NCI-H226 (cell line): ENCODE data around the gene AZU1.

Experiments
- DNase-seq: peaks from one replicate; pipeline ENCODE4 v3.0.0-alpha.2; 2015

AZU1 gene

DNA sequence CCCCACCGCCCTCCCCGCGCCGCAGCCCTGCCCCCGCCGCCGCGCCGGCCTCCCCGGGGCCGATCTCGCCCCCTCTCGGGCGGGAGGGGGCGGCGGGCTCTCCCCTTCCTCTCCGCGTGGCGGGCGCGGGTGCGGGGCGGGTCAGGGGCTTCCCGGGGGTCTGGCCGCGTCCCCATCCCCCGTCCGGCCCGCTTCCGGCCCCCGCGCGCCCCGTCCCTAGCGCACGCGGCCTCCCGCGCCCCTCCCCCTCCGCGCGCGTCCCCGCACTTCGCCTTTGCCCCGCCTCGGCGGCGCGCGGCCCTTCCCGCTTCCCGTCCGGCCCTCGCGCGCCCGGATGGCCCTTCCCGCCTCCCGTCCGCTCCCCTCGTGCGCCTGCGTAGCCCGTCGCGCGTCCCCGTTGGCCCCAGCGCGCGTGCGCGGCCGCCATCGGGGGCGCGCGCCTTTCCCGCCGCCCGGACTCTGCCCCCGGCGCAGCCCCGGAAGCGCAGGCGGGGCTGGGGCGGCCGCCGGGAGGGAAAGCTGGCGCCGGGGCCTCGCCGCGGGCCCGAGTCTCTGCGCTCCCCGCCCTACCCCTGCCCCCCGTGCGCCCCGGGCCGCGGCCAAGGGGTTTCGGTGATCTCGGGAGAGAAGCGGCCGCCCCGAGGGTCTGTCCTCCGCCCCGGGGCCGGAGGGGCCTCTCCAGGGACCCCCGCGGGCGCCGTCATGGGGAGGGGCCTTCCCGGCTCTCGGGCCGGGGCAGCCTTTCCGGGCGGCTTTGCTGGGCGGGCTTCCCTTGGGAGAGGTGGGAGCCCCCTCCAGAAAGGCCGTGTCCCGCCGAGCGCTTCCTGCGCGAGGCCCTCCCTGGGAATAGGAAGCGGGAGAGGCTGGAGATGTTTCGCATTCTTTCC is 29.9 kb upstream of the AZU1 start:
- DNase-seq: peak; percentile 89

DNA sequence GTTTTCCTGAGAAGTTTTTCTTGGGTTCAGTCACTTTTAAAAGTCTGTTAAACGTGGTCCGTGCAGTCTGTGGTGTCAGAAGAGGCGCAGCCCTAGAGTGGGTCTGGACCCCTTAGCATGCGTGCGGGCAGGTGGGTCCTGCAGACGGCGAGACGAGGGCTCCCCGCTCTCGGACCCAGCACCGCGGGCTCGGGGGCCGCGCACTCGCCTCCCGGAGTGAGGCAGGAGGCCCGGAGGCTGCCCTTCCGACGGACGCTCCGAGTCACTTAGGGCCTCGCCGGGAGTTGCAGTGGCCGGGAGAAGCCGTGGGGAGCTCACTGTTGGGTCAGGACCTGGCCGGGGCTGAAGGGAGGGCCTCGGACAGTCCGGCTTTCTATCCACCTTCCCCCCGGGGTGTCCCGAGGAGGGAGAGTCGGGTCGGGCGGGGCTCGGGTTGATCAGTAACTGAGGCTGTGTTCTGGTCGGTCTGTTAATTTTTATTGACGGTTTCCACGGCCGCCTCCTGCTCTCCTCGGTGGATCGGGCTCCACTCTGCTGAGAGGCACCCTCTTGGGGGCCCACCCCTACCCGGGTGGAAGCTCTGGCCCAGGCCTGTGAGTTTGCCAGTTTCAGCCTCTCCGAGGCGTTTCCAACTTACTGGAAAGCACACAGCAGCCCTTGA is 29.1 kb upstream of the AZU1 start:
- no peak for DNase-seq

GRCh38 chr19:799076-799881 is 28.4 kb upstream of the AZU1 start:
- DNase-seq: no peak

DNA sequence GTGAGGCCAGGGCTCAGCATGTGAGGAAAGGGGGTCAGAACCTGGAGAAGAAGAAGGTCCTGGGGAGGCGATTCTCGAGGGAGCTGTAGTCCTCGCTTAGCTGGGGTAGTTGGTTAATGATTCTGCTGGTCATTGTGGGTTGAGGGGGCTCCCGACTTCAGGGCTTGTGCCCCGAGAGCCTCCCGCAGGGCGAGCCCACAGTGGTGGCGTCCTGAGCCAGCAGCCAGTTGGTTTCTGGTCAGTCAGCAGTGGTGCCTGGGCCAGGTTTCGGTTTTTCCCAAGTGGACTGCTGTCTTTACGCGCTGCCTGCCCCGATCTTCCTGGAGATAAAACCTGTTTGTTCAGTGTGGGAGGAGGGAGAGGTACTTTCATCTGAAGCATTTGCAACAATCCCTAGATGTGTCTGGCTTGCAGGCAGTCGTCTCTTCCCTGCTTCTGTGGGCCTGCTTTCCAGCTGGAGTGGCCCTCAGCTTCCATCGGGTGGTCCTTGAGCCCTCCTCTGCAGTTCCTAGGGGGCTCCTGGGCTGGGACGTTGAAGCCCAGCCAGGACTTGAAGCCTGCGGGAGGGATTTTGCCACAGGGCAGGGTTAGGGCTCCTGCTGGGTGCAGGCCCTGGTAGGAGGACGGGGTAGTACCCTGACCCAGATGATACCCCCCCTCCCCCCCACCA is 27.1 kb upstream of the AZU1 start:
- no peak for DNase-seq

DNA sequence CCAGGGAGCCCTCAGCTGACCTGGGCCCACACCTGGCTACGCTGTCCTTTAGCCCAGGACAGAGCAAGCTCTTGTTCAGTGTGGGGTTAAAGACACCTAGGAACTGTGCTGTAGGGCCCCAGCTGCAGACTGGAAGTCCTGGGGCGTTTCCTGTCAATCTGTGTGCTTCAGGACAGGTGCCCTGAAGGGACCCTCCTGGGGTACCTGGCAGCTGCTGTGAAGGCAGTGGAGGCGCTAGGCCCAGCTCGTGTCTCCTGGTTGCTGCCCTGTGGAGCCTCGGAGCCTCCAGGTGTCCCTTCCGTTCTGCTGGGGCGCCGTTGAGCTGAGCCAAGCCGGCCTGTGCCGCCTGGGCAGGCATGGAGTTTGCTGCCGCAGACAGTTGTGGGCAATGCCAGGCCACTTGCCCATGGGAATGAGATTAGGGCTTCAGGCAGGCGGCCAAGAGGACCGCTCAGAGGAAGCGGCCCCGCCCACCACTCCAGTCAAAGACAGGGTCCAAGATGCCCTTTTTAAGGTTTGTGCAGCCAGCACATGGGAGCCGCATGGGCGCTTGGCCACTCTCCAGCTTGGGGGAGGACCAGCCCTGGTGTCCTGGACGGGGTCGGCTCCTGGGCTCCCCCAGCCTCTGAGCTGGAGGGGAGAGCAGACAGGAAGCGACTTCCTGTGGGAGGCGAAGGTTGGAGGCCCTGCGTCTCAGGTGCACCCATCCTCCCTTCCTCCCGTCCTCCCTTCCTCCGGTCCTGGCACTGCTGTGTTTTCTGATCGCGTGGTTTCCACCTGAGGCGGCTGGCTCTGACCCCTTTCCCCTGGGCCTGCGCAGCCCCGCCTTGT is 26.4 kb upstream of the AZU1 start:
- peak; percentile 86 for DNase-seq

DNA sequence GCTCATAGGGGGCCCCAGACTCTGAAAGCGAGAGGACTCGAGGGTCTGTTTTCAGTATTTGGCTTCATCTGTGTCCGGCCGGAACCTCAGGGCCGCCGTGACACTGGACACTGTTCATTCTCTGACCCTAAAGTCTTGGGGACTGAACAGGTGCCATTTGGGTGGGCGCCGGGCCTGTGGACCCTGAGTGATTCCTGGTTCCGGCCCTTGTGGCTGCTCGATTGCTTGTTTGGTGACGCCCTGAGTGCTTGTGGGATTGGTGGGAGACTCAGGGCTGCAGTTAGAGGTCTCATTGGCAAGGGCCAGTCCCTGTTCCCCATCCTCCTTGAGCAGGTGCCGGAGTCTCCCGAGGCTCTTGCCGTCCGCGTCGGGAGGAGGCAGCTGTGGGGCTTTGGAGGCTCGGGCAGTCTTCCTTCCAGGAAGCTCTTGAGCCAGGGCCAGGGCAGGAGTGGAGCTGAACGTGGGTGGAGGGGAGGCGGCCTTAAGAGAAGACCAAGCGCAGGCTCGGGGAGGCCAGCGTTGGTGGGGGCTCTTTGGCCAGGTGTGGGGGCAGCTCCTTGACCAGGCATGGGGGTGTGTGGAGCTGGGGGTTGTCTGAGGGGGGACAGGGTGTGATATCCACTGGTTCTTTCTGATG is 25.7 kb upstream of the AZU1 start:
- DNase-seq: peak; percentile 34

GRCh38 chr19:802498-803098 is 25.0 kb upstream of the AZU1 start:
- no peak for DNase-seq

GRCh38 chr19:803099-803561 is 24.5 kb upstream of the AZU1 start:
- DNase-seq: no peak

DNA sequence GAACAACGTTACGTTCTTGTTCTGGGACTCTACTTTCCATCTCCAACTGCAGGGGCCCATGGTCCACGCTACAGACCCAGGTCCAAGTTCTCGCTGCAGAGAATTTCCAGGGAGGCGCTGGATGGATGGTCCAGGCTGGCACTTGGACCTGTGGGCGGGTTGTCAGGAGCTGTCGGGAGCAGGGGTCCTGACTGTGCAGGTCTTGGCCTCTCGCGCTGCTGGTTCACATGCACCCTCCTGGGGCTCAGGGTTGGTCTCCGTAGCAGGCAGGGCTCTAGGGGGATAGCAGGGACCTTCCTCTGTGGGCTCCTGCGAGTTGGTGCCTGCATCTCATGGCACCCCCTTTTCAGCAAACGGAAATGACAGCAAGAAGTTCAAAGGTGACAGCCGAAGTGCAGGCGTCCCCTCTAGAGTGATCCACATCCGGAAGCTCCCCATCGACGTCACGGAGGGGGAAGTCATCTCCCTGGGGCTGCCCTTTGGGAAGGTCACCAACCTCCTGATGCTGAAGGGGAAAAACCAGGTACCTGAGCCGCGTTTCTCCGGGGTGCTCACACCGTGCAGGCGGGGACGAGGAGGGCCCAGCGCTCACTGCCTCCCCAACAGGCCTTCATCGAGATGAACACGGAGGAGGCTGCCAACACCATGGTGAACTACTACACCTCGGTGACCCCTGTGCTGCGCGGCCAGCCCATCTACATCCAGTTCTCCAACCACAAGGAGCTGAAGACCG is 23.8 kb upstream of the AZU1 start:
- DNase-seq: no peak

DNA sequence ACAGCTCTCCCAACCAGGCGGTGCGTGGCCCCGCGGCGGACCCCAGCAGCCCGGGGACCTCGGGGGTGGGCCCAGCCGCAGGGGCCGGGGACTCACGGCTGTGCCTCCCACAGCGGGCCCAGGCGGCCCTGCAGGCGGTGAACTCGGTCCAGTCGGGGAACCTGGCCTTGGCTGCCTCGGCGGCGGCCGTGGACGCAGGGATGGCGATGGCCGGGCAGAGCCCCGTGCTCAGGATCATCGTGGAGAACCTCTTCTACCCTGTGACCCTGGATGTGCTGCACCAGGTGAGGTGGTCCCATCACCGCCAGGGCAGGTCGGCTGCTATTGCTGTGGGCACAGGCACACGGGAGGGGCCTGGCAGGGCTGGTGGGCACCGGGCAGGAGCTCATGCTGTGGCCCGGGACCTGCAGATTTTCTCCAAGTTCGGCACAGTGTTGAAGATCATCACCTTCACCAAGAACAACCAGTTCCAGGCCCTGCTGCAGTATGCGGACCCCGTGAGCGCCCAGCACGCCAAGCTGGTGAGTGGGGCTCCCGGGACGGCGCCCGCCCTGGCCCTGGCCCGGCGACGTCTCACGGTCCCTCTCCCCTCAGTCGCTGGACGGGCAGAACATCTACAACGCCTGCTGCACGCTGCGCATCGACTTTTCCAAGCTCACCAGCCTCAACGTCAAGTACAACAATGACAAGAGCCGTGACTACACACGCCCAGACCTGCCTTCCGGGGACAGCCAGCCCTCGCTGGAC is 23.0 kb upstream of the AZU1 start:
- DNase-seq: no peak

- DNase-seq: no peak
These were observed 22.5 kb upstream of the AZU1 start for GRCh38 chr19:805166-805551.

DNA sequence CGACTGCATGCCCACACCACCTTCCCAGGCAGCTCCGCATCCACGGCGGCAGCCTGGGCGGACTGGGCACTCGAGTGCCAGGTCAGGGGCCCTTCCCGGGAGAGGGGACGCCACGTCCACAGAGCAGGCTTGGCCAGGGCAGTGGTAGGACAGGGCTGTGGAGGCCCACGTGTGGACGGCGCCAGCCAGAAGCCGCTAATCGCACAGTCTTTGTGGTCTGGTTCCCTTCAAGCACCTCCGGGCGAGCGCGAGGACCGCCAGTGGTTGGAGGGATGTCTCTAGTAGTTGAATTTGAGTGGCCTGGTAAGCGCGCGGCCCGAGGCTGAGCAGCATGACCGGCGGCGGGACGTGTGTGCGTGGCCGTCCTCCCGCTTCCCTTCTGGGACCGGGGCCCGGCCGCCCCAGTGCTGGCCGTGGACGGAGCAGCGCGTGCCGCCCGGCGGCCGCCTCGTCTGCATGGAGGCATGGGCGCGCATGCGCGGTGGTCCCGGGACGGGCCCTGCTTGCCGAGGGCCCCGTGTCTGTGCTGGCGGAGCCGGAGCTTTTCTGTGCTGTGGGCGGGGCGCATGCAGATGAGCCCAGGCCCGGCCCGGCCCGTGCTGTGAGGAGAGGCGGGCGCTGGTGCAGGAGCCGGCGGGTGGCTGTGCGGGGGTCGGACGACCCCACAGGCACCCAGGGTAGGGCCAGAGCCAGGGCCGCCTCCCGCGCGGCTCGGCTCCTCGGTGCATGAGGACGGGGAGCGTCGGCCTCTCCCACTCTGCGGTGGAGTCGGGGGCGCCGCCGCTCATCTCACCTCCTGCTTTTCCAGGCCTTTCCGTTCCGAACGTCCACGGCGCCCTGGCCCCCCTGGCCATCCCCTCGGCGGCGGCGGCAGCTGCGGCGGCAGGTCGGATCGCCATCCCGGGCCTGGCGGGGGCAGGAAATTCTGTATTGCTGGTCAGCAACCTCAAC is 21.8 kb upstream of the AZU1 start:
- DNase-seq: no peak

- no peak for DNase-seq
These were observed 20.7 kb upstream of the AZU1 start for GRCh38 chr19:806815-807421.

GRCh38 chr19:807627-808422 is 19.8 kb upstream of the AZU1 start:
- DNase-seq: no peak

- no peak for DNase-seq
These were observed 19.2 kb upstream of the AZU1 start for GRCh38 chr19:808423-808775.

DNA sequence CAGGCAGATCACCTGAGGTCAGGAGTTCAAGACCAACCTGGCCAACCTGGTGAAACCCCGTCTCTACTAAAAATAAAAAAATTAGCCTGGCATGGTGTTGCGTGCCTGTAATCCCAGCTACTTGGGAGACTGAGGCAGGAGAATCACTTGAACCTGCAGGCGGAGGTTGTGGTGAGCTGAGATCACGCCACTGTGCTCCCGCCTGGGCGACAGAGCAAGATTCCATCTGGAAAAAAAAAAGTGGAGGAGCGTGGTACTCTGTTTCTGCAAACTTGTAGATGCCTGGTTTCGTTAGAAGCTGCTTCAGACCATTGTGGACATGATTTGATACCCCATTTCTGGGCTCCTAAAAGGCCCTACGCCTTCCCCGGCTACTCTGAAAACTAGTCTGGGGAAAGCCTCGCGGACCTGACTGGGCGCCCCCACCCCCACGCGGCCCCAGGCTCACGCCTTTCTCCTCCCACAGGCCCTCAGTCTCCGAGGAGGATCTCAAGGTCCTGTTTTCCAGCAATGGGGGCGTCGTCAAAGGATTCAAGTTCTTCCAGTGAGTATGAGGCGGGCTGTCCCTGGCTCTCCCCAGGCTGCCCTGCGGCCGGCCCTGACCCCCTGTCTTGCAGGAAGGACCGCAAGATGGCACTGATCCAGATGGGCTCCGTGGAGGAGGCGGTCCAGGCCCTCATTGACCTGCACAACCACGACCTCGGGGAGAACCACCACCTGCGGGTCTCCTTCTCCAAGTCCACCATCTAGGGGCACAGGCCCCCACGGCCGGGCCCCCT is 17.4 kb upstream of the AZU1 start:
- no peak for DNase-seq
